Measurements from ENCODE around the gene UBIAD1. TPM values are rescaled to one million over a fixed set of nuclear protein-coding genes. Genes with fewer than 3 reads are reported as not detected.

UBIAD1 gene
- total and polyA plus RNA-seq, 2 of the 13 experiments (the other 11 are each of a cell fraction or from before 2014, with no cell fraction given) = 16.9 to 20.4 TPM

DNA sequence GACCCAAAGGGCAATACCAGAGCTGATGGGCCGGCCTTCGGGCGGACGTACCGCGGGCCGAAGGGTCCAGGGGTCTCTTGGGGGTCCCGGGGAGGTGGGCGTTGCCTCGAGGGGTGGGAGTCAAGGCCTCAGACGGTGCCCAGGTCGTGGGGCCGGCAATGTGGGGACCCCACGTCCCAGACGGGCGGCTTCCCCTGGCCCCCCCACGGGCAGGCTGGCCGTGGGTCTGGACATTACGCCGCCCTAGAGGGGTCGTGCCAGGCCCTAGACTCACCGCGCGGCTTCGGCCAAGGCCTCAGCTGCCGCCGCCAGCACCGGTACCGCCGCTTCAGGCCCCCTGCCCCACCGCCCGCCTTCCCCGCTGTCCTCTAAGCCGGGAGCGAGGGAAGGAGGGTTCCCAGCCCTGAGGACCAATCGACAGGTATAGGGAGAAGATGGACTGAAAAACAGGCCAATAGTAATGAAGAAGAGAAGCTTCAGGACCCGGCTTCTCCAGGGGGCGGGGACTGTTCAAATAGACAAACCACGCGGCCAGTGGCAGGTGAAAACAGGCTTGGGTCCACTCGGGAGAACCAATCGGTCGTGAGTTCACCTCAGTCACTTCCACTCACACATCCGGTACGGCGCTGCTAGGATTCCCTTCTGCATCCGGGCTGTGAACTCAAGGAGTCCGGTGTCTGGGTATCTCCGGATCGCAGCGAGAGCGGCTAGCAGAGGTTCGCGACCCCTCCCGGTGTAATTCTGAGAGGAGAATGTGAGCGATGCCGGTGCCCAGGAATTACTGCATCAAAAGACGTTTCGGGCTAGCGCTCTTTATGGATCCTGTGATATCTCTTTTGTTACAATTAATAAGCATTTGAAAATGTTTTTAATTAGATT is 10.6 kb upstream of the UBIAD1 start, which contains the start of gene MTOR (continued):
- TF ChIP-seq, protein P1, sequence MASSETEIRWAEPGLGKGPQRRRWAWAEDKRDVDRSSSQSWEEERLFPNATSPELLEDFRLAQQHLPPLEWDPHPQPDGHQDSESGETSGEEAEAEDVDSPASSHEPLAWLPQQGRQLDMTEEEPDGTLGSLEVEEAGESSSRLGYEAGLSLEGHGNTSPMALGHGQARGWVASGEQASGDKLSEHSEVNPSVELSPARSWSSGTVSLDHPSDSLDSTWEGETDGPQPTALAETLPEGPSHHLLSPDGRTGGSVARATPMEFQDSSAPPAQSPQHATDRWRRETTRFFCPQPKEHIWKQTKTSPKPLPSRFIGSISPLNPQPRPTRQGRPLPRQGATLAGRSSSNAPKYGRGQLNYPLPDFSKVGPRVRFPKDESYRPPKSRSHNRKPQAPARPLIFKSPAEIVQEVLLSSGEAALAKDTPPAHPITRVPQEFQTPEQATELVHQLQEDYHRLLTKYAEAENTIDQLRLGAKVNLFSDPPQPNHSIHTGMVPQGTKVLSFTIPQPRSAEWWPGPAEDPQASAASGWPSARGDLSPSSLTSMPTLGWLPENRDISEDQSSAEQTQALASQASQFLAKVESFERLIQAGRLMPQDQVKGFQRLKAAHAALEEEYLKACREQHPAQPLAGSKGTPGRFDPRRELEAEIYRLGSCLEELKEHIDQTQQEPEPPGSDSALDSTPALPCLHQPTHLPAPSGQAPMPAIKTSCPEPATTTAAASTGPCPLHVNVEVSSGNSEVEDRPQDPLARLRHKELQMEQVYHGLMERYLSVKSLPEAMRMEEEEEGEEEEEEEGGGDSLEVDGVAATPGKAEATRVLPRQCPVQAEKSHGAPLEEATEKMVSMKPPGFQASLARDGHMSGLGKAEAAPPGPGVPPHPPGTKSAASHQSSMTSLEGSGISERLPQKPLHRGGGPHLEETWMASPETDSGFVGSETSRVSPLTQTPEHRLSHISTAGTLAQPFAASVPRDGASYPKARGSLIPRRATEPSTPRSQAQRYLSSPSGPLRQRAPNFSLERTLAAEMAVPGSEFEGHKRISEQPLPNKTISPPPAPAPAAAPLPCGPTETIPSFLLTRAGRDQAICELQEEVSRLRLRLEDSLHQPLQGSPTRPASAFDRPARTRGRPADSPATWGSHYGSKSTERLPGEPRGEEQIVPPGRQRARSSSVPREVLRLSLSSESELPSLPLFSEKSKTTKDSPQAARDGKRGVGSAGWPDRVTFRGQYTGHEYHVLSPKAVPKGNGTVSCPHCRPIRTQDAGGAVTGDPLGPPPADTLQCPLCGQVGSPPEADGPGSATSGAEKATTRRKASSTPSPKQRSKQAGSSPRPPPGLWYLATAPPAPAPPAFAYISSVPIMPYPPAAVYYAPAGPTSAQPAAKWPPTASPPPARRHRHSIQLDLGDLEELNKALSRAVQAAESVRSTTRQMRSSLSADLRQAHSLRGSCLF (CRISPR knock-in tag; IDR thresholded peaks at IDR 0.05; ENCODE audit: borderline replicate concordance) = no peak
- TF ChIP-seq SOX6 (IDR thresholded peaks at IDR 0.05) = no peak
- TF ChIP-seq SOX6 (CRISPR knock-in tag; IDR thresholded peaks at IDR 0.05) = no peak; the same call in 1 of the 2 replicates
- no peak for TF ChIP-seq NCOR1 (IDR thresholded peaks at IDR 0.05; ENCODE audit: borderline replicate concordance, low read length)
- TF ChIP-seq EZH2 (conservative IDR thresholded peaks at IDR 0.05; ENCODE audit: low read depth, low read length) = no peak
- TF ChIP-seq ZNF547 (CRISPR knock-in tag; IDR thresholded peaks at IDR 0.05) = peak; percentile 77; the same call in 1 of the 2 replicates
- TF ChIP-seq, protein P2, sequence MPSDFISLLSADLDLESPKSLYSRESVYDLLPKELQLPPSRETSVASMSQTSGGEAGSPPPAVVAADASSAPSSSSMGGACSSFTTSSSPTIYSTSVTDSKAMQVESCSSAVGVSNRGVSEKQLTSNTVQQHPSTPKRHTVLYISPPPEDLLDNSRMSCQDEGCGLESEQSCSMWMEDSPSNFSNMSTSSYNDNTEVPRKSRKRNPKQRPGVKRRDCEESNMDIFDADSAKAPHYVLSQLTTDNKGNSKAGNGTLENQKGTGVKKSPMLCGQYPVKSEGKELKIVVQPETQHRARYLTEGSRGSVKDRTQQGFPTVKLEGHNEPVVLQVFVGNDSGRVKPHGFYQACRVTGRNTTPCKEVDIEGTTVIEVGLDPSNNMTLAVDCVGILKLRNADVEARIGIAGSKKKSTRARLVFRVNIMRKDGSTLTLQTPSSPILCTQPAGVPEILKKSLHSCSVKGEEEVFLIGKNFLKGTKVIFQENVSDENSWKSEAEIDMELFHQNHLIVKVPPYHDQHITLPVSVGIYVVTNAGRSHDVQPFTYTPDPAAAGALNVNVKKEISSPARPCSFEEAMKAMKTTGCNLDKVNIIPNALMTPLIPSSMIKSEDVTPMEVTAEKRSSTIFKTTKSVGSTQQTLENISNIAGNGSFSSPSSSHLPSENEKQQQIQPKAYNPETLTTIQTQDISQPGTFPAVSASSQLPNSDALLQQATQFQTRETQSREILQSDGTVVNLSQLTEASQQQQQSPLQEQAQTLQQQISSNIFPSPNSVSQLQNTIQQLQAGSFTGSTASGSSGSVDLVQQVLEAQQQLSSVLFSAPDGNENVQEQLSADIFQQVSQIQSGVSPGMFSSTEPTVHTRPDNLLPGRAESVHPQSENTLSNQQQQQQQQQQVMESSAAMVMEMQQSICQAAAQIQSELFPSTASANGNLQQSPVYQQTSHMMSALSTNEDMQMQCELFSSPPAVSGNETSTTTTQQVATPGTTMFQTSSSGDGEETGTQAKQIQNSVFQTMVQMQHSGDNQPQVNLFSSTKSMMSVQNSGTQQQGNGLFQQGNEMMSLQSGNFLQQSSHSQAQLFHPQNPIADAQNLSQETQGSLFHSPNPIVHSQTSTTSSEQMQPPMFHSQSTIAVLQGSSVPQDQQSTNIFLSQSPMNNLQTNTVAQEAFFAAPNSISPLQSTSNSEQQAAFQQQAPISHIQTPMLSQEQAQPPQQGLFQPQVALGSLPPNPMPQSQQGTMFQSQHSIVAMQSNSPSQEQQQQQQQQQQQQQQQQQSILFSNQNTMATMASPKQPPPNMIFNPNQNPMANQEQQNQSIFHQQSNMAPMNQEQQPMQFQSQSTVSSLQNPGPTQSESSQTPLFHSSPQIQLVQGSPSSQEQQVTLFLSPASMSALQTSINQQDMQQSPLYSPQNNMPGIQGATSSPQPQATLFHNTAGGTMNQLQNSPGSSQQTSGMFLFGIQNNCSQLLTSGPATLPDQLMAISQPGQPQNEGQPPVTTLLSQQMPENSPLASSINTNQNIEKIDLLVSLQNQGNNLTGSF (CRISPR knock-in tag; IDR thresholded peaks at IDR 0.05) = no peak
- TF ChIP-seq HINFP (CRISPR knock-in tag; IDR thresholded peaks at IDR 0.05; ENCODE audit: low read depth) = no peak
- TF ChIP-seq PCBP2 (optimal IDR thresholded peaks at IDR 0.05; ENCODE audit: low read depth, low read length, poor library complexity, severe bottlenecking) = no peak
- TF ChIP-seq MBNL3 (CRISPR knock-in tag; conservative IDR thresholded peaks at IDR 0.05) = no peak
- no peak for TF ChIP-seq SMARCC2 (IDR thresholded peaks at IDR 0.05)
- TF ChIP-seq ZNF775 (CRISPR knock-in tag; IDR thresholded peaks at IDR 0.05; ENCODE audit: borderline replicate concordance) = no peak
- no peak for TF ChIP-seq ZSCAN5A (CRISPR knock-in tag; IDR thresholded peaks at IDR 0.05; ENCODE audit: borderline replicate concordance)

Data from HepG2 (cell line).